ENCODE measurements around the gene INO80E. TPM values are rescaled to one million over a fixed set of nuclear protein-coding genes. Genes with fewer than 3 reads are reported as not detected.
A peak's percentile ranks its signal among the peaks of the same experiment; 100 is the strongest.

INO80E gene
- total RNA-seq, 2 experiments from 2014 or later, result 102 to 107 TPM

DNA sequence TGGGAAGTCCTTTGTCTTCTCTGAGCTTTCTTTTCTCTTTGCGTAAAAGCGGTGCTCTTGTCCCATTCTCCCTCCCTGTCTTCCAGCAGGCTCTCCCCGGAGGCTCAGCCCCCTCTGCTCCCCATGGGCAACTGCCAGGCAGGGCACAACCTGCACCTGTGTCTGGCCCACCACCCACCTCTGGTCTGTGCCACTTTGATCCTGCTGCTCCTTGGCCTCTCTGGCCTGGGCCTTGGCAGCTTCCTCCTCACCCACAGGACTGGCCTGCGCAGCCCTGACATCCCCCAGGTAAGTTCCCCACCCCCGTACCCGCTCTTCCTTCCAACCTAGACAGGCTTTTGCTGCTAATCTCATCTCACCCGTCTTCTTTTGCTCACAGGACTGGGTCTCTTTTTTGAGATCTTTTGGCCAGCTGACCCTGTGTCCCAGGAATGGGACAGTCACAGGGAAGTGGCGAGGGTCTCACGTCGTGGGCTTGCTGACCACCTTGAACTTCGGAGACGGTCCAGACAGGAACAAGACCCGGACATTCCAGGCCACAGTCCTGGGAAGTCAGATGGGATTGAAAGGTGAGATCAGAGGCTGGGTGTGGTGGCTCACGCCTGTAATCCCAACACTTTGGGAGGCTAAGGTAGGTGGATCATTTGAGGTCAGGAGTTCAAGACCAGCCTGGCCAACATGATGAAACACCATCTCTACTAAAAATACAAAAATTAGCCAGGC lies 32.9 kb upstream of the INO80E start:
- Mint-ChIP-seq H3K4me3 (peak overlapping the region; percentile 87), H3K27me3 (no peaks in the 10 kb centered on the region), H3K4me1 (peaks cover 25% of the 10 kb centered on the region), H3K9me3 (no peaks in the 10 kb centered on the region), H3K36me3 (ENCODE audit: low read depth) (peaks cover 12% of the 10 kb centered on the region), H3K27ac (peak overlapping the region; percentile 82)
- no peak for DNase-seq
- ChIA-PET CTCF (interaction anchor here (0.6 to 4.6 kb wide), 3 partner anchors 11 to 92 kb away, joined by 3 to 29 read pairs (median 6); partner anchors contain the start of gene TAOK2), POLR2A (interaction anchor here (1.3 to 3.6 kb wide), 5 partner anchors 11 to 976 kb away, joined by 3 to 78 read pairs (median 5); partner anchors contain the start of genes HIRIP3, INO80E, MVP and TAOK2)

DNA sequence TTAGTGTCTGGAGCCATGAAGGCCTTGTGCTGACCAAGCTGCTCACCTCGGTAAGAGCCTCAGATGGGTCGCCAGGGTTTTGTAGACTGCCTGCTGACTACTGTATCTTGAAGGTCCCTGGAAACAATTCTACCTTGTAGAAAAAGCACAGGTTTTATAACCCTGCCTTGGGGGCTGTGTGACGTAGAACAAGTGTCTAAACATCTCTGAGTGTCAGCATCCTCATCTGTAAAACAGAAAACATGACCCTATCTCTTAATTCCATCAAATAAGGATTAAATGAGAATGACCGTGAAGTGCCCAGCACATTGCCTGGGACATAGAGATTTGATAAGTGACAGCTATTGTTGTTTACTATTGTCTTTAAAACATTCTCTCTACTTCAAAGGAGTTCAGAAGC lies 27.8 kb upstream of the INO80E start:
- no peak overlapping the region for H3K4me3 Mint-ChIP-seq
- POLR2A ChIA-PET, result no interaction called here

DNA sequence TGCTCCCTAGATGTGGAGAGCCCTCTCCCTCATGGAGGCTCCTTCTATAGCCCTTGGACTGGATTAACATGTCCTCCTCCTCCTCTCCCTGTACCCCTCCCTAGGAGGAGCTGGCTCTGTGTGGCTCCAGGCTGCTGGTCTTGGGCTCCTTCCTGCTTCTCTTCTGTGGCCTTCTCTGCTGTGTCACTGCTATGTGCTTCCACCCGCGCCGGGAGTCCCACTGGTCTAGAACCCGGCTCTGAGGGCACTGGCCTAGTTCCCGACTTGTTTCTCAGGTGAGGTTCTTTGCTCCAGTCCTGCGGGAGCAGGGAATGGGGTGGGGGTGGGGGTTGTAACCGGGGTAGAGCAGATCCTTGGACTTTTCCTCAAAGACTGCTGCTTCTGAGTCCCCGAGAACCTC lies 24.7 kb upstream of the INO80E start:
- H3K9me3 Mint-ChIP-seq, result no peaks in the 10 kb centered on the region
- H3K4me3 Mint-ChIP-seq, result no peak overlapping the region
- H3K4me1 Mint-ChIP-seq, result peaks cover 25% of the 10 kb centered on the region
- no peaks in the 10 kb centered on the region for H3K27me3 Mint-ChIP-seq
- CTCF ChIA-PET, result interaction anchor here (1.0 kb wide), 1 partner anchor 14 kb away, joined by 3 read pairs; no protein-coding TSS in a partner anchor
- POLR2A ChIA-PET, result interaction anchor here (0.6 to 6.6 kb wide), 2 partner anchors 10 to 24 kb away, joined by 4 to 78 read pairs; partner anchors contain the start of genes HIRIP3 and TMEM219
- DNase-seq, result no peak
- H3K27ac Mint-ChIP-seq, result no peak overlapping the region
- H3K36me3 Mint-ChIP-seq (ENCODE audit: low read depth), result peaks cover 32% of the 10 kb centered on the region

More for the DNA sequence above, 27.8 kb upstream of the INO80E start:
- CTCF ChIA-PET, result no interaction called here
- H3K27me3 Mint-ChIP-seq, result no peaks in the 10 kb centered on the region
- H3K9me3 Mint-ChIP-seq, result no peaks in the 10 kb centered on the region
- H3K27ac Mint-ChIP-seq, result no peak overlapping the region
- DNase-seq, result no peak
- H3K4me1 Mint-ChIP-seq, result peaks cover 11% of the 10 kb centered on the region
- H3K36me3 Mint-ChIP-seq (ENCODE audit: low read depth), result peaks cover 38% of the 10 kb centered on the region

DNA sequence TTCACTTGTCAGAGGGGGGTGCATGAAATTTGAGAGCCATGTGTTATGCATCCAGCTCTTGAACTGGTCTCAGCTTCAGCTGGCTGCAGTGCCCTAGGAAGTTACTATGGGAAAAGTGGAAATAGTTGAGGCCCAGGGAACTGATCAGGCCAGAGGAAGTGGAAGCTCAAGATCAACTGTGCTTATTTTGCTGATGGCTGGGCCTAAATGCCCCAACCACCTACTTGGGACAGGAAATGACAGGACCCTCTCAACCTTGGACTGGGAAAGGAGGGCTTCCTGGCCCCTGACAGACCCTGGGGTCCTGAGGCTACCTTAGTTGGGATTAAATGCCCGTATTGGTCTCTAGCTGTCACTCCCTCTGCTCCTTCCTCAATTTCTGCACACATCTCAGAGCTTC lies 23.5 kb upstream of the INO80E start:
- POLR2A ChIA-PET, result interaction anchor here (0.6 to 8.8 kb wide), 15 partner anchors 11 to 378 kb away, joined by 3 to 99 read pairs (median 5); partner anchors contain the start of genes ALDOA, CDIPT, HIRIP3 and INO80E
- Mint-ChIP-seq H3K27ac (peak overlapping the region; percentile 67), H3K4me1 (peaks cover 35% of the 10 kb centered on the region), H3K27me3 (no peaks in the 10 kb centered on the region), H3K36me3 (ENCODE audit: low read depth) (peaks cover 36% of the 10 kb centered on the region), H3K4me3 (no peak overlapping the region), H3K9me3 (no peaks in the 10 kb centered on the region)
- CTCF ChIA-PET, result interaction anchor here (0.9 to 3.3 kb wide), 8 partner anchors 11 to 273 kb away, joined by 3 to 29 read pairs (median 8); partner anchors contain the start of genes CDIPT and TMEM219
- DNase-seq, result no peak

DNA sequence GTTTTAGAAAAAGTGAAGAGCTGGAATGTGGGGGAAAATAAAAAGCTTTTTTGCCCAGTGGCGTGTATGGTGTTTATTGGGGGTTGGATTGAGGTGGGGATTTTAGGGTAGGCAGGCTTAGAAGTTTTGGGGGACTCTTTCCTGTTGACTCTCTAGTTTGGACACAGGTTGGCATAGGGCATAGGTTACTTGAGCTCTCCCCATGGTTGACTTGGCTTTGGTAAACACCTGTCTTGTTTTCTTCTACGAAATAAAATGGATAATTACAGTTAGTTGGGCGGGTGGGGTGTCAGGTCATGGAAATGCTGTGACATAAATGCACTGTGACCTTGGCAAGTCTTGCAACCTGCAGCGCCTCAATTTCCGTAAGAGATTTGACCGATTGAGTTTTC lies 23.1 kb upstream of the INO80E start:
- no peak for DNase-seq
- Mint-ChIP-seq H3K27ac (peak overlapping the region; percentile 67), H3K4me1 (peaks cover 37% of the 10 kb centered on the region), H3K4me3 (peak overlapping the region; percentile 88), H3K27me3 (no peaks in the 10 kb centered on the region), H3K9me3 (no peaks in the 10 kb centered on the region), H3K36me3 (ENCODE audit: low read depth) (peaks cover 36% of the 10 kb centered on the region)
- POLR2A ChIA-PET, result interaction anchor here (0.5 to 8.8 kb wide), 27 partner anchors 11 to 378 kb away, joined by 3 to 99 read pairs (median 4); partner anchors contain the start of genes ALDOA, ASPHD1, CDIPT and DOC2A
- CTCF ChIA-PET, result interaction anchor here (0.8 to 3.3 kb wide), 11 partner anchors 12 to 331 kb away, joined by 3 to 29 read pairs (median 7); partner anchors contain the start of genes CDIPT and TMEM219

DNA sequence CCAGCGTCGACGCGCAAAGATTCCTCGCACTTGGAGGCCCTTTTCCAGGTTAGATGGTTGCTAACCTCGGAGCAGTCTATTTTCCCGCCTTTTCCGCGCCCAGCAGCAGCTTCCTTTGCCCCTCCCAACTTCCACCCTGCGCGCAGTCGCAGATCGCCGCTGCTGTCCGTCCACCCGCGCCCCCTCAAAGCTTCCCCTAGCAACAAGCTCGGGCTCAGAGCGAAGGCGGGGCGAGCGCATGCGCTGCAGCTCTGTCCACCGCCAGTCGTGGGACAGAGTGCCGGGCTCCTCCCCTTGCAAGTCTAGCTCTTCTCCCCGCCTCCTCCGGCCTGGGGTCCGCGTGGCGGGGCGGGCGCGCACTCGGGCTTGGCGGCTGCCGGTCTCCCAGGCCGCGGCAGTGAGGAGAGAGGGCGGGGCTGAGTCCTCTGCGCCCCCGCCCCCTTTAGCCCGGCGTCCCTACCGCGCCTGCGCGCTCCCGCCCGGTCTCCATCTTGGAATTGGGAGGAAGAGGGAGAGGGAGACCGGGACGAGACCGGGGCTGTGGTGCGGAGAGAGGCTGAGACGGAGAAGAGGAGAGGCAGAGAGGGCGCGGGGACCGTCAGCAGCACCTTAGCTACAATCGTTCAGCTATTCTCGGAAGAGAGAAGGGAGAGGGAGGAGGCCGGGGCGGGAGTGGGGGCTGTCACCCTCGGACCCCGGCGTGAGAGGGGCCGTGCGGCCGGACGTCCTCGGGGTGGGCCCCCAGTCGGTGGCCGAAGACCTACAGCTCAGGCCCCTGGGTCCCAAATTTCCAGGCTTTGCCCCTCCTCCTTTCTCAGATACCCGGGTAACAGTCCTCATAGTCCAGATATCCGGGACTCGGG lies 22.4 kb upstream of the INO80E start, which contains the start of gene TAOK2:
TSS of gene TAOK2 (plus strand) at position 485 of the 863 bp plus-strand sequence. CDS start 3,905 bp downstream, outside the sequence.
- peak; percentile 97 for DNase-seq
- H3K36me3 Mint-ChIP-seq (ENCODE audit: low read depth), result peaks cover 36% of the 10 kb centered on the region
- H3K4me3 Mint-ChIP-seq, result peak within 1 kb of the TSS; percentile 88
- POLR2A ChIA-PET, result interaction anchor here (0.5 to 8.8 kb wide), 29 partner anchors 9 to 374 kb away, joined by 3 to 99 read pairs (median 4); partner anchors contain the start of genes ALDOA, ASPHD1, CDIPT and DOC2A
- CTCF ChIA-PET, result interaction anchor here (0.8 to 3.3 kb wide), 13 partner anchors 13 to 332 kb away, joined by 3 to 29 read pairs (median 5); partner anchors contain the start of genes CDIPT, PAGR1 and TMEM219
- H3K4me1 Mint-ChIP-seq, result peaks cover 37% of the 10 kb centered on the region
- peak within 1 kb of the TSS; percentile 79 for H3K27ac Mint-ChIP-seq
- no peaks in the 10 kb centered on the region for H3K9me3 Mint-ChIP-seq
- no peaks in the 10 kb centered on the region for H3K27me3 Mint-ChIP-seq

DNA sequence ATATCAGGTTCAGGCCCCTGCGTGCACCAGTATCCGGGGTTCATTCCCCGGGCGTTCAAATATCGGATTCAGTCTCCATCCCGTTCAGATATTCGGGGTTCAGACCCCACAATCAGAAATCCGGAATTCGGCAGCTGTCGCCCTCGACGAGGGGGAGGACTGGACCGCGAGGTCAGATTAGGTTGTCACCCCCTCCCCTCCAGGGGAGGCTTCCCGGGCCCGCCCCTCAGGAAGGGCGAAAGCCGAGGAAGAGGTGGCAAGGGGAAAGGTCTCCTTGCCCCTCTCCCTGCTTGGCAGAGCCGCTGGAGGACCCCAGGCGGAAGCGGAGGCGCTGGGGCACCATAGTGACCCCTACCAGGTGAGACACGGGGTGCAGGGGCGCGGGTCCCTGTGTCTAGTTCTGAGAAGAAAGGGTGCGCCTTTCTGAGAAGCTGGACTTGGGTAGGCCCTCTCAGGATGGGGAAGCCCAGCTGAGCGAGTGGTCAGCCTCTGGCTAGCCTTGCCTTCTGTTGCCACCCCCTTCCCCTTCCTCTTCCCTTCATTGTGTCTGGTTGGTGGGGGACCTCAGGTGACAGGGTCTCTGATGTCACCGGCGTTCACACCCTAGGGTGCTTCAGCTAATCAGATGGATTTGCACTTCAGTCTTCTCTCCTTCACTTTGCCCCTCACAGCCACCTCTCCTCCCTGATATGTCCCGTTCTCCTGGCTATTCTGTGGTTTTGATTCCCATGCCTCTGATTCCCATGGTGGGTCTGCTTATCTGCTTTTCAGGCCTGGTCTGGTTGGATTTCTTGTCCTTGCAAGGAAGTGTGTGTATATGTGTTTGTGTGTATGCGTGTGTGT lies 21.5 kb upstream of the INO80E start:
- H3K27me3 Mint-ChIP-seq, result no peaks in the 10 kb centered on the region
- peak overlapping the region; percentile 88 for H3K4me3 Mint-ChIP-seq
- peak; percentile 42 for DNase-seq
- peaks cover 40% of the 10 kb centered on the region for H3K36me3 Mint-ChIP-seq (ENCODE audit: low read depth)
- H3K27ac Mint-ChIP-seq, result peak overlapping the region; percentile 71
- peaks cover 37% of the 10 kb centered on the region for H3K4me1 Mint-ChIP-seq
- CTCF ChIA-PET, result interaction anchor here (0.9 to 3.3 kb wide), 6 partner anchors 13 to 333 kb away, joined by 3 to 29 read pairs (median 6); partner anchors contain the start of genes PAGR1 and TMEM219
- H3K9me3 Mint-ChIP-seq, result no peaks in the 10 kb centered on the region
- POLR2A ChIA-PET, result interaction anchor here (0.9 to 8.8 kb wide), 12 partner anchors 8 to 184 kb away, joined by 3 to 99 read pairs (median 6); partner anchors contain the start of genes ALDOA, HIRIP3, INO80E and KCTD13

DNA sequence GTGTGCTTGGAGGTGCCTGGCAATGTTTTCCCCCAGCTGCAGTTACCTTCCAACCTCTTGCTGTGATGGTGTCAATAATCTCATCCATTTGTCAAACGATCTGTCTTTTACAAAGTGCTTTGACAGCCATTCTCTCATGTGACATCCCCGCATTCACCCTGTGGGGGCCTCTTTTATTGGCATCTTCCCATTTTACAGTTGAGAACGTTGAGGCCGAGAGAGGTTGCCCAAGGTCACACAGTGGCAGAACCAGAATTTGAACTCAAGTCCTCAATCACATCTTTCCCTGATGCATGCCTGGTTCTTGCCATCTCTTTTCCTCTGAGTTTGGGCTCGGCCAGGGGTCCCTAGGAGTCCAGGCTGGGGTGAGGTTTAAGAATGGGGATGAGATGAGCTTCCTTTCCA lies 20.9 kb upstream of the INO80E start:
- H3K27ac Mint-ChIP-seq, result peak overlapping the region; percentile 71
- no peaks in the 10 kb centered on the region for H3K9me3 Mint-ChIP-seq
- ChIA-PET POLR2A (interaction anchor here (1.0 to 8.8 kb wide), 6 partner anchors 13 to 185 kb away, joined by 4 to 99 read pairs (median 12); partner anchors contain the start of genes HIRIP3, INO80E, KCTD13 and KIF22), CTCF (interaction anchor here (0.9 to 3.3 kb wide), 3 partner anchors 14 to 159 kb away, joined by 3 to 29 read pairs (median 5); partner anchors contain the start of genes PAGR1 and TMEM219)
- H3K36me3 Mint-ChIP-seq (ENCODE audit: low read depth), result peaks cover 42% of the 10 kb centered on the region
- DNase-seq, result no peak
- peak overlapping the region; percentile 88 for H3K4me3 Mint-ChIP-seq
- peaks cover 37% of the 10 kb centered on the region for H3K4me1 Mint-ChIP-seq
- H3K27me3 Mint-ChIP-seq, result no peaks in the 10 kb centered on the region

DNA sequence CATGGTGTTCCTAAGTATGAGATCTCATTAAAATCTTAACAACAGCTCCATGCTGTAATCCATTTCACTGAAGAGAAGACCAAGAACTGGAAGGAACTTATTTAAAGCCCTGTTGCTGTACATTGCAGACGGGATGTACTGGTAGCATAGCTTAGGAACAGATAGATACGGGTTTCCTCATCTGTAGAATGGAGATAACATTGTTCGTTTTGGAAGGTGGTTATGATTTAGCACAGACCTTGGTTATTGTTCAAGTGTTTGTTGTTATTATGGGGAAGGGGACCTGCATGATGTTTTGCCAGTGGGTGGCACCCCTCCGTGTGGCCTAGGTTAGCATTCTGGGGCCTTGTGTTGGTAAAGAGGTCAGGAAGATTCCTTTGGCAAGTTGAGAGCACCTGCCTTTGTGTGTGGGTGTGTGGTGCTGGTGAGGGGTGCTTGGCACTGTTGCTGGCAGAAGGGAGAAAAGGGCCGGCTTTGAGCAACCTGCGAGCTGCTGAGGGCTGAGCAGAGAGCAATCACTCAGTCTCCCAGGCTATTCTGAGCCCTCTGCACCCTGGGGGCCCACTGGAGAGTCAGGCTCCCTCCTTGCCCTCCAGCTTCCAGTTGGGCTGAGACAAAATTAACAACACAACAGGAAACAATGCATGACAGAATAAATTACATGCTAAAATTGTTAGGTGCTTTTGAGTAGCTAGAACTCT lies 20.1 kb upstream of the INO80E start:
- H3K9me3 Mint-ChIP-seq, result no peaks in the 10 kb centered on the region
- POLR2A ChIA-PET, result interaction anchor here (1.0 to 8.8 kb wide), 5 partner anchors 13 to 168 kb away, joined by 4 to 99 read pairs (median 12); partner anchors contain the start of genes HIRIP3, INO80E, KCTD13 and TMEM219
- H3K36me3 Mint-ChIP-seq (ENCODE audit: low read depth), result peaks cover 47% of the 10 kb centered on the region
- no peak for DNase-seq
- CTCF ChIA-PET, result interaction anchor here (0.9 kb wide), 1 partner anchor 57 kb away, joined by 3 read pairs; no protein-coding TSS in a partner anchor
- H3K4me3 Mint-ChIP-seq, result peak overlapping the region; percentile 88
- H3K27me3 Mint-ChIP-seq, result no peaks in the 10 kb centered on the region
- H3K4me1 Mint-ChIP-seq, result peaks cover 37% of the 10 kb centered on the region
- H3K27ac Mint-ChIP-seq, result peak overlapping the region; percentile 36

DNA sequence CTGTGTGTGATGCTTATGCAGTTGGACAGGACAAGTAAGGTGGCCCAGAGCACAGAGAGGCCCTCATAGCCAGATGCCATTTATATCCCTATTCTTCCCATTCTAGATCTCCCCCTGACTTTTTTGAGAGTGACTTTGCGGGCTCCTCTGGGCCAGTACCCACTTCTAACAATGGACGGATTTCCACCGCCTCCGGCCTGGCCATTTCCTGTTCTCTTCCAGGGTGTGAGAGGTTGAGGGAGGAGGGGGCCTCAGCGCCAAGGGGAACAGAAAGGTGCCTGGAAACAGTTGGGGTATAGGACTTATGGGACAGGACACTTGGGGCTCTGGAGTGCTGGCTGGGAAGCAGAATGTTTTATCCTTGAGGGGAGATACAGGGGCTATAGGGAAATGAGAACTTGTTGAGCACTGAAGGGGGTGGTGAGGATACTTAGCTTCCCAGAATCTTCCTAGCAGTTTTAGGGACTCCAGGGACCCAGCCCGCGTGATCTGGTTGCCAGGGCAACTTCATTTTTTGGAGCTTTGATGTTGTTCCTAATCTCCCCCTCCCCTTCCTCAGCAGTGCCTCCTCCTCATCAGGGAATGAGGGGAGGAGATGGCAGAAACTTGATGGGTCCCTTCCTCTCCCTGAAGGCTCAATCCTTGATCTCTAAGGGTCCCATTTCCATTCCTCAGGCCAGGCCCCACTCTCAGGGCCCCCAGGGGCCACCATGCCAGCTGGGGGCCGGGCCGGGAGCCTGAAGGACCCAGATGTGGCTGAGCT lies 18.8 kb upstream of the INO80E start:
- no peak for DNase-seq
- POLR2A ChIA-PET, result interaction anchor here (0.9 to 8.8 kb wide), 3 partner anchors 15 to 51 kb away, joined by 3 to 99 read pairs (median 78); partner anchors contain the start of genes HIRIP3, INO80E and TMEM219
- CTCF ChIA-PET, result no interaction called here
- no peaks in the 10 kb centered on the region for H3K9me3 Mint-ChIP-seq
- H3K36me3 Mint-ChIP-seq (ENCODE audit: low read depth), result peaks cover 46% of the 10 kb centered on the region
- H3K27ac Mint-ChIP-seq, result no peak overlapping the region
- no peak overlapping the region for H3K4me3 Mint-ChIP-seq
- H3K4me1 Mint-ChIP-seq, result peaks cover 37% of the 10 kb centered on the region
- H3K27me3 Mint-ChIP-seq, result no peaks in the 10 kb centered on the region
